Measurements from ENCODE around the gene SLC22A1. TPM values are rescaled to one million over a fixed set of nuclear protein-coding genes. Genes with fewer than 3 reads are reported as not detected.

Gene SLC22A1
- polyA plus RNA-seq, 1 of the 3 experiments (the other 2 are of a cell fraction), result 0.20 TPM

DNA sequence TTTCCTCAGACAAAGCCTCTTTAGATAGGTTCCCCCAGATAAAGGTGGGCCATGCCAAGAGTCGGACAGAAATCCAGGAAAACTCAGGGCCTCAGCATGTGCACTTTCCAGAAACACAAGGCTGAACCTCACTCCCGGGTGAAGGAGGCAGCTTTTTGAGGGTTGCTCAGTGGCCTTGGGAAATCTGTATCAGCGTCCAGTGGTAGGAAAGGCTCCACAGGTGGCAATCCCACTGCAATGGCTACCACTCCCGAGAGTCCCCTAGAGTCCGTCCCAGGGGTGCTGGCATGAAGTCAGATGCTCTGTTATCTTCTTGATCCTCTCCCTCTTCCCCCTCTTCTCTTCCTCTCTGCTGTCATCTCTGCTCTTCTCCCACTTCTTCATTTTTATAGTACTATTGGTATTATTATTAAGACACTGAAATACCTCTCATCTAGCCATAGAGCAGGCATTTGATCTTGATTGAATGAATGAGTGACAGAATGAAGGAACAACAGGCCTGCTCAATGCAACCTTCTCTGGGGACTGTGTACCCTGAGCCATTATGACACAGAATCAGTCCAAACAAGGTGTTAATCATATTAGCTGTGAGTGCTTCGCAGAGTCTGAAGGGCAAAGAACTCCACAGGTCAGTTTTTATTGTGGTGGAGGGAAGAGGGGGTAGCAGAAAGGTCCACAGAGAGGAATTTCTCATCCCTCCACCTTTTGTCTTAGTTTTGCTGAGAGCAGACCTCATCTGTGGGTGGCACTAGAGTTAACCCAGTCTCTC, 13.3 kb downstream of the SLC22A1 start:
- 73% methylated on average over 4 of the region's 6 CpGs for WGBS (ENCODE audit: low lambda C conversion rate)
- H3K79me2 ChIP-seq (ENCODE audit: insufficient read depth), result no peaks in the 10 kb centered on the region
- DNase-seq, result no peak
- CTCF ChIA-PET, result interaction anchor here (2.6 kb wide), 1 partner anchor 321 kb away, joined by 9 read pairs; no protein-coding TSS in a partner anchor
- no peaks in the 10 kb centered on the region for H3K36me3 ChIP-seq (replicated peaks in 1 of 2; ENCODE audit: control insufficient read depth in 1 of 2, insufficient read depth in 2 of 2, low read length in 1 of 2)
- H3K9ac ChIP-seq, result no peak overlapping the region
- H3K27ac ChIP-seq (ENCODE audit: low read depth in 2 of 2, low read length in 1 of 2), result no peak overlapping the region
- H4K20me1 ChIP-seq (ENCODE audit: insufficient read depth), result no peaks in the 10 kb centered on the region
- TF ChIP-seq NFIC (IDR thresholded peaks at IDR 0.05; ENCODE audit: borderline replicate concordance), result no peak
- TF ChIP-seq SIN3A (IDR thresholded peaks at IDR 0.05; ENCODE audit: borderline replicate concordance, low read depth, low read length), result no peak
- no peak for TF ChIP-seq RXRA (IDR thresholded peaks at IDR 0.05; ENCODE audit: borderline replicate concordance, low read depth)
- no peak for TF ChIP-seq FOXM1 (IDR thresholded peaks at IDR 0.05; ENCODE audit: low read depth)
- TF ChIP-seq, protein P1, sequence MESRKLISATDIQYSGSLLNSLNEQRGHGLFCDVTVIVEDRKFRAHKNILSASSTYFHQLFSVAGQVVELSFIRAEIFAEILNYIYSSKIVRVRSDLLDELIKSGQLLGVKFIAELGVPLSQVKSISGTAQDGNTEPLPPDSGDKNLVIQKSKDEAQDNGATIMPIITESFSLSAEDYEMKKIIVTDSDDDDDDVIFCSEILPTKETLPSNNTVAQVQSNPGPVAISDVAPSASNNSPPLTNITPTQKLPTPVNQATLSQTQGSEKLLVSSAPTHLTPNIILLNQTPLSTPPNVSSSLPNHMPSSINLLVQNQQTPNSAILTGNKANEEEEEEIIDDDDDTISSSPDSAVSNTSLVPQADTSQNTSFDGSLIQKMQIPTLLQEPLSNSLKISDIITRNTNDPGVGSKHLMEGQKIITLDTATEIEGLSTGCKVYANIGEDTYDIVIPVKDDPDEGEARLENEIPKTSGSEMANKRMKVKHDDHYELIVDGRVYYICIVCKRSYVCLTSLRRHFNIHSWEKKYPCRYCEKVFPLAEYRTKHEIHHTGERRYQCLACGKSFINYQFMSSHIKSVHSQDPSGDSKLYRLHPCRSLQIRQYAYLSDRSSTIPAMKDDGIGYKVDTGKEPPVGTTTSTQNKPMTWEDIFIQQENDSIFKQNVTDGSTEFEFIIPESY (IDR thresholded peaks at IDR 0.05; ENCODE audit: borderline replicate concordance, low read depth), result no peak
- TF ChIP-seq, protein P2, sequence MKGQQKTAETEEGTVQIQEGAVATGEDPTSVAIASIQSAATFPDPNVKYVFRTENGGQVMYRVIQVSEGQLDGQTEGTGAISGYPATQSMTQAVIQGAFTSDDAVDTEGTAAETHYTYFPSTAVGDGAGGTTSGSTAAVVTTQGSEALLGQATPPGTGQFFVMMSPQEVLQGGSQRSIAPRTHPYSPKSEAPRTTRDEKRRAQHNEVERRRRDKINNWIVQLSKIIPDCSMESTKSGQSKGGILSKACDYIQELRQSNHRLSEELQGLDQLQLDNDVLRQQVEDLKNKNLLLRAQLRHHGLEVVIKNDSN (IDR thresholded peaks at IDR 0.05; ENCODE audit: borderline replicate concordance, low read depth), result no peak
- TF ChIP-seq NRF1 (IDR thresholded peaks at IDR 0.05; ENCODE audit: low read depth, low read length), result no peak
- TF ChIP-seq SMC3 (IDR thresholded peaks at IDR 0.05; ENCODE audit: low read depth, low read length), result no peak
- TF ChIP-seq, protein P3, sequence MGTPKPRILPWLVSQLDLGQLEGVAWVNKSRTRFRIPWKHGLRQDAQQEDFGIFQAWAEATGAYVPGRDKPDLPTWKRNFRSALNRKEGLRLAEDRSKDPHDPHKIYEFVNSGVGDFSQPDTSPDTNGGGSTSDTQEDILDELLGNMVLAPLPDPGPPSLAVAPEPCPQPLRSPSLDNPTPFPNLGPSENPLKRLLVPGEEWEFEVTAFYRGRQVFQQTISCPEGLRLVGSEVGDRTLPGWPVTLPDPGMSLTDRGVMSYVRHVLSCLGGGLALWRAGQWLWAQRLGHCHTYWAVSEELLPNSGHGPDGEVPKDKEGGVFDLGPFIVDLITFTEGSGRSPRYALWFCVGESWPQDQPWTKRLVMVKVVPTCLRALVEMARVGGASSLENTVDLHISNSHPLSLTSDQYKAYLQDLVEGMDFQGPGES (IDR thresholded peaks at IDR 0.05; ENCODE audit: low read depth, low read length), result no peak
- no peak for TF ChIP-seq TAF1 (IDR thresholded peaks at IDR 0.05; ENCODE audit: borderline replicate concordance, low read depth, low read length)
- TF ChIP-seq MEF2A (IDR thresholded peaks at IDR 0.05; ENCODE audit: borderline replicate concordance, low read depth), result no peak
- TF ChIP-seq TEAD4 (IDR thresholded peaks at IDR 0.05; ENCODE audit: borderline replicate concordance, insufficient read depth), result no peak
- no peak for TF ChIP-seq POLR2AphosphoS5 (IDR thresholded peaks at IDR 0.05; ENCODE audit: low read depth, low read length)
- TF ChIP-seq RAD21 (IDR thresholded peaks at IDR 0.05; ENCODE audit: low read length), result no peak
- TF ChIP-seq, protein P4, sequence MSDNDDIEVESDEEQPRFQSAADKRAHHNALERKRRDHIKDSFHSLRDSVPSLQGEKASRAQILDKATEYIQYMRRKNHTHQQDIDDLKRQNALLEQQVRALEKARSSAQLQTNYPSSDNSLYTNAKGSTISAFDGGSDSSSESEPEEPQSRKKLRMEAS (IDR thresholded peaks at IDR 0.05; ENCODE audit: low read depth), result no peak
- TF ChIP-seq, protein P5, sequence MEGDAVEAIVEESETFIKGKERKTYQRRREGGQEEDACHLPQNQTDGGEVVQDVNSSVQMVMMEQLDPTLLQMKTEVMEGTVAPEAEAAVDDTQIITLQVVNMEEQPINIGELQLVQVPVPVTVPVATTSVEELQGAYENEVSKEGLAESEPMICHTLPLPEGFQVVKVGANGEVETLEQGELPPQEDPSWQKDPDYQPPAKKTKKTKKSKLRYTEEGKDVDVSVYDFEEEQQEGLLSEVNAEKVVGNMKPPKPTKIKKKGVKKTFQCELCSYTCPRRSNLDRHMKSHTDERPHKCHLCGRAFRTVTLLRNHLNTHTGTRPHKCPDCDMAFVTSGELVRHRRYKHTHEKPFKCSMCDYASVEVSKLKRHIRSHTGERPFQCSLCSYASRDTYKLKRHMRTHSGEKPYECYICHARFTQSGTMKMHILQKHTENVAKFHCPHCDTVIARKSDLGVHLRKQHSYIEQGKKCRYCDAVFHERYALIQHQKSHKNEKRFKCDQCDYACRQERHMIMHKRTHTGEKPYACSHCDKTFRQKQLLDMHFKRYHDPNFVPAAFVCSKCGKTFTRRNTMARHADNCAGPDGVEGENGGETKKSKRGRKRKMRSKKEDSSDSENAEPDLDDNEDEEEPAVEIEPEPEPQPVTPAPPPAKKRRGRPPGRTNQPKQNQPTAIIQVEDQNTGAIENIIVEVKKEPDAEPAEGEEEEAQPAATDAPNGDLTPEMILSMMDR (IDR thresholded peaks at IDR 0.05), result no peak
- TF ChIP-seq RCOR1 (IDR thresholded peaks at IDR 0.05; ENCODE audit: low read length), result no peak
- no peak for TF ChIP-seq ELF1 (IDR thresholded peaks at IDR 0.05)
- TF ChIP-seq, protein P6, sequence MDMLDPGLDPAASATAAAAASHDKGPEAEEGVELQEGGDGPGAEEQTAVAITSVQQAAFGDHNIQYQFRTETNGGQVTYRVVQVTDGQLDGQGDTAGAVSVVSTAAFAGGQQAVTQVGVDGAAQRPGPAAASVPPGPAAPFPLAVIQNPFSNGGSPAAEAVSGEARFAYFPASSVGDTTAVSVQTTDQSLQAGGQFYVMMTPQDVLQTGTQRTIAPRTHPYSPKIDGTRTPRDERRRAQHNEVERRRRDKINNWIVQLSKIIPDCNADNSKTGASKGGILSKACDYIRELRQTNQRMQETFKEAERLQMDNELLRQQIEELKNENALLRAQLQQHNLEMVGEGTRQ (IDR thresholded peaks at IDR 0.05; ENCODE audit: borderline replicate concordance, low read depth, low read length), result no peak
- TF ChIP-seq EP300 (IDR thresholded peaks at IDR 0.05; ENCODE audit: borderline replicate concordance in 1 of 2, low read depth in 1 of 2, low read length in 1 of 2), result no peak
- no peak overlapping the region for H2AFZ ChIP-seq (ENCODE audit: low read depth)
- POLR2A ChIA-PET, result no interaction called here
- peaks cover 0 to 5% of the 10 kb centered on the region in 2 experiments; a peak in 2 of 4 replicates for H3K4me1 ChIP-seq (ENCODE audit: control insufficient read depth in 1 of 2, insufficient read depth in 2 of 2, low read depth in 1 of 2, low read length in 1 of 2)
- H3F3A ChIP-seq (replicated peaks; ENCODE audit: insufficient read depth), result no peaks in the 10 kb centered on the region
- H3K4me2 ChIP-seq, result no peak overlapping the region
- H3K4me3 ChIP-seq (ENCODE audit: low read depth in 2 of 2, low read length in 1 of 2), result no peak overlapping the region
- H3K27me3 ChIP-seq (ENCODE audit: insufficient read depth), result no peaks in the 10 kb centered on the region
- no peaks in the 10 kb centered on the region for H3K9me2 ChIP-seq
- H3K9me3 ChIP-seq, result no peaks in the 10 kb centered on the region
